K562 (cell line): ENCODE data around the gene HEBP1. TPM values are rescaled to one million over a fixed set of nuclear protein-coding genes. Genes with fewer than 3 reads are reported as not detected.

Experiments
- CEBPB ChIP-seq: fragments of 450-650 bp; IDR thresholded peaks from 2 replicates; pipeline ENCODE4 v1.6.1; 2016; ENCODE audit warnings: missing genetic modification characterization, missing compliant biosample characterization
- CREM ChIP-seq: IDR thresholded peaks from 2 replicates; pipeline ENCODE4 v1.6.1; 2014; ENCODE audit warnings: antibody characterized with exemption, low read depth
- CXXC5 ChIP-seq: fragments of 250-450 bp; sonication (Bioruptor Pico); IDR thresholded peaks from 2 replicates; pipeline ENCODE4 v1.8.0; 2022; ENCODE audit warnings: inconsistent platforms, mild to moderate bottlenecking, moderate library complexity
- ETV1 ChIP-seq: fragments of 450-650 bp; conservative IDR thresholded peaks from 2 replicates; pipeline ENCODE4 v1.6.1; 2016; ENCODE audit warnings: missing genetic modification characterization, control low read depth, low read depth, missing compliant biosample characterization
- FOXP1 ChIP-seq: sonication (generic); formaldehyde crosslinking; IDR thresholded peaks from 2 replicates; pipeline ENCODE4 v1.8.0; 2022; ENCODE audit warnings: mild to moderate bottlenecking, missing genetic modification reagents
- IRF9 ChIP-seq: fragments of 450-650 bp; IDR thresholded peaks from 2 replicates; pipeline ENCODE4 v1.6.1; 2016; ENCODE audit warnings: missing biosample characterization, missing genetic modification characterization
- MGA ChIP-seq: fragments of 450-650 bp; IDR thresholded peaks from 2 replicates; pipeline ENCODE4 v1.6.1; 2016; ENCODE audit warnings: mild to moderate bottlenecking, moderate library complexity
- NFATC3 ChIP-seq: fragments of 450-650 bp; IDR thresholded peaks from 2 replicates; pipeline ENCODE4 v1.6.1; 2017; ENCODE audit warnings: mild to moderate bottlenecking
- SNIP1 ChIP-seq: fragments of 450-650 bp; IDR thresholded peaks from 2 replicates; pipeline ENCODE4 v1.7.1; 2017; ENCODE audit warnings: low read depth, mild to moderate bottlenecking
- ZBED1 ChIP-seq: IDR thresholded peaks from 2 replicates; pipeline ENCODE4 v1.6.1; 2014
- ZBTB34 ChIP-seq: fragments of 250-450 bp; sonication (Bioruptor Pico); IDR thresholded peaks from 2 replicates; pipeline ENCODE4 v1.8.0; 2021; ENCODE audit warnings: mild to moderate bottlenecking, moderate library complexity
- ZNF311 ChIP-seq: fragments of 250-450 bp; sonication (Bioruptor Pico); IDR thresholded peaks from 2 replicates; pipeline ENCODE4 v1.4.0; 2020; ENCODE audit warnings: mild to moderate bottlenecking, moderate library complexity
- polyA plus RNA-seq, 8 experiments: library from polyadenylated mRNA; depleted of rRNA in 4 of 8; stranded (reverse) in 5 of 8; unstranded in 3 of 8; fragments of >200 nt; fragmentation: Nextera tagmentation in 2 of 8; fragmentation: Illumina TruSeq in 1 of 8; extraction: Ambion mirVana in 2 of 8; extraction: Trizol in 1 of 8; gene quantifications; 2 replicates each; pipeline versions ENCODE4 v1.2.1 to v1.2.3, GENCODE V29; 2011 to 2014; ENCODE audit warnings: inconsistent platforms in 1 of 8, missing spikeins in 1 of 8
- total RNA-seq, 7 experiments: library from RNA; depleted of rRNA in 6 of 7; stranded (reverse); fragments of >200 nt in 6 of 7; fragmentation: Illumina TruSeq in 2 of 7; extraction: Trizol in 2 of 7; gene quantifications; 2 replicates each; pipeline versions ENCODE4 v1.2.1 to v1.2.3, GENCODE V29; 2011 to 2021; ENCODE audit warnings: low replicate concordance in 1 of 7

HEBP1 gene
- total and polyA plus RNA-seq, 9 of the 15 experiments (the other 6 are each of a cell fraction or from before 2014, with no cell fraction given), result 1.1 to 10.1 (median 2.4) TPM

- TF ChIP-seq NFATC3 (no peak), ZBED1 (no peak), ETV1 (tag) (peak; percentile 76), IRF9 (tag) (no peak), CREM (0 out of 2 replicates have a peak, but pooled peaks have one; percentile 1), CXXC5 (CRISPR knock-in tag) (peak; percentile 72), SNIP1 (no peak), FOXP1 (0 out of 2 replicates have a peak, but pooled peaks have one; percentile 27), ZBTB34 (no peak), CEBPB (tag) (no peak), MGA (peak; percentile 49), ZNF311 (CRISPR knock-in tag) (no peak)
Measured at GRCh38 chr12:12927211-12928079, 72.6 kb downstream of the HEBP1 start (continued).
